ENCODE data around the gene PARD6A. TPM values are rescaled to one million over a fixed set of nuclear protein-coding genes. Genes with fewer than 3 reads are reported as not detected.

The PARD6A gene
- total and polyA plus RNA-seq, 2 of the 4 experiments (the other 2 are of a cell fraction) = 0.36 to 0.55 TPM

GRCh38 chr16:67699265-67699664 lies 38.5 kb downstream of the PARD6A start:
- DNase-seq = no peak
- 100% methylated on average over 3 of the region's 7 CpGs; no CpG with 5 or more reads in 1 of the 2 experiments for WGBS, 2 experiments (ENCODE audit: extremely low coverage in 2 of 2, insufficient read length in 1 of 2)
- H2AFZ ChIP-seq (replicated peaks; ENCODE audit: low read length, poor library complexity) = no peak overlapping the region
- H4K20me1 ChIP-seq (ENCODE audit: insufficient read depth, low read length) = peaks cover 9% of the 10 kb centered on the region; the same call in 1 of the 2 replicates
- no peak overlapping the region for H2BK120ac ChIP-seq (ENCODE audit: low read depth, low read length)
- no peak overlapping the region for H2AK5ac ChIP-seq (ENCODE audit: low read depth, low read length)
- no peak overlapping the region for H2BK15ac ChIP-seq (ENCODE audit: low read depth, low read length)
- H3K4ac ChIP-seq (ENCODE audit: low read depth, low read length) = no peak overlapping the region
- H3K9me1 ChIP-seq (ENCODE audit: insufficient read depth, low read length) = peaks cover 9% of the 10 kb centered on the region; the same call in 1 of the 2 replicates
- ChIA-PET POLR2A (ENCODE audit: unreplicated experiment) (no interaction called here), CTCF (no interaction called here)
- no peak overlapping the region for H3K18ac ChIP-seq (ENCODE audit: low read depth, low read length)
- H2BK5ac ChIP-seq (ENCODE audit: low read depth, low read length, poor library complexity, severe bottlenecking) = no peak overlapping the region
- H3K56ac ChIP-seq (ENCODE audit: extremely low read depth, insufficient read depth, low read length) = no peak overlapping the region
- H3K23ac ChIP-seq (ENCODE audit: low read depth, low read length) = no peak overlapping the region
- no peak overlapping the region for H3K9ac ChIP-seq (ENCODE audit: low read depth, low read length)
- no peak overlapping the region for H4K8ac ChIP-seq (ENCODE audit: low read depth in 2 of 2, low read length in 2 of 2)
- H4K91ac ChIP-seq (ENCODE audit: insufficient read depth, low read depth, low read length) = no peak overlapping the region
- peaks cover 5 to 44% of the 10 kb centered on the region in 2 experiments for H3K79me1 ChIP-seq (ENCODE audit: low read depth in 1 of 2, low read length in 2 of 2)
- H3K27me3 ChIP-seq (ENCODE audit: control insufficient read depth, insufficient read depth, low read length) = no peaks in the 10 kb centered on the region
- dilution Hi-C loops (cut with HindIII; ENCODE audit: low sequenced_read_pairs, unreplicated experiment) (no loop called here), in situ Hi-C loops (cut with MboI; ENCODE audit: low sequenced_read_pairs) (no loop called here), intact Hi-C loops (cut with micrococcal nuclease) (no loop called here)
- no peak overlapping the region for H3K4me3 ChIP-seq (ENCODE audit: insufficient read depth, low read depth, low read length)
- no peak overlapping the region for H3K4me2 ChIP-seq (ENCODE audit: low read depth, low read length)
- no peak overlapping the region for H2AK9ac ChIP-seq (replicated peaks; ENCODE audit: low read depth, low read length, poor library complexity)
- no peaks in the 10 kb centered on the region for H3K4me1 ChIP-seq (ENCODE audit: control insufficient read depth, insufficient read depth, low read length)
- H3K36me3 ChIP-seq (ENCODE audit: control insufficient read depth, insufficient read depth, low read length) = no peaks in the 10 kb centered on the region
- H2BK20ac ChIP-seq (ENCODE audit: low read depth, low read length) = no peak overlapping the region
- H3K9me3 ChIP-seq (ENCODE audit: control insufficient read depth, insufficient read depth, low read length) = no peaks in the 10 kb centered on the region
- no TSS peak for BruUV-seq (replicated peaks)
- 0 out of 2 replicates have a peak, but pooled peaks have one; percentile 17 for TF ChIP-seq CEBPB (IDR thresholded peaks at IDR 0.05; ENCODE audit: low read depth, low read length)
- no peak for TF ChIP-seq CHD1 (IDR thresholded peaks at IDR 0.05; ENCODE audit: low read depth, low read length)
- TF ChIP-seq BHLHE40 (IDR thresholded peaks at IDR 0.05; ENCODE audit: low read depth, low read length) = no peak
- no peak overlapping the region for H3K14ac ChIP-seq (replicated peaks; ENCODE audit: low read depth, low read length)
- no peak for ATAC-seq (ENCODE audit: low read depth)
- H3K27ac ChIP-seq (ENCODE audit: insufficient read depth, low read length) = no peak overlapping the region
- no peak overlapping the region for H4K5ac ChIP-seq (ENCODE audit: low read depth, low read length)

Data from IMR-90 (cell line).